Brain microvascular endothelial cell (primary cell): ENCODE data around the gene DAZAP1.

Experiments
- DNase-seq: peaks from one replicate; pipeline ENCODE4 v3.0.0-alpha.2; 2020
- H3K27ac ChIP-seq: fragments of 250-450 bp; sonication (Bioruptor Pico); 2 replicates; pipeline ENCODE4 v1.5.1; 2020; ENCODE audit warnings: mild to moderate bottlenecking, moderate library complexity
- H3K27me3 ChIP-seq: fragments of 250-450 bp; sonication (Bioruptor Pico); replicated peaks from 2 replicates; pipeline ENCODE4 v1.5.1; 2020; ENCODE audit warnings: mild to moderate bottlenecking
- H3K36me3 ChIP-seq: fragments of 250-450 bp; sonication (Bioruptor Pico); replicated peaks from 2 replicates; pipeline ENCODE4 v1.5.1; 2020; ENCODE audit warnings: mild to moderate bottlenecking
- H3K4me3 ChIP-seq: 2 replicates; pipeline ENCODE4 v1.5.1; 2011; ENCODE audit warnings: low read depth, mild to moderate bottlenecking, control low read depth, low read length, moderate library complexity
- CTCF ChIP-seq: IDR thresholded peaks from 2 replicates; pipeline ENCODE4 v1.5.1; 2011; ENCODE audit warnings: low read depth, mild to moderate bottlenecking, moderate library complexity, low read length, control low read depth, inconsistent platforms; ENCODE audit errors: missing control alignments
- in situ Hi-C: cut with HindIII; loops from 2 replicates; pipeline ENCODE4 v1.10.0; 2017; ENCODE audit warnings: low sequenced_read_pairs, low pct_ligation_motif_present

Gene DAZAP1

GRCh38 chr19:1425102-1425837 lies 17.9 kb downstream of the DAZAP1 start:
- DNase-seq: no peak
- peaks cover 87% of the 10 kb centered on the region for H3K36me3 ChIP-seq
- H3K27ac ChIP-seq: no peak overlapping the region
- no peak overlapping the region for H3K4me3 ChIP-seq
- in situ Hi-C loops: no loop called here
- TF ChIP-seq CTCF: no peak
- no peaks in the 10 kb centered on the region for H3K27me3 ChIP-seq

GRCh38 chr19:1425902-1426301 lies 18.5 kb downstream of the DAZAP1 start:
- in situ Hi-C loops: no loop called here
- Histone ChIP-seq H3K4me3 (no peak overlapping the region), H3K27me3 (no peaks in the 10 kb centered on the region), H3K27ac (no peak overlapping the region), H3K36me3 (peaks cover 86% of the 10 kb centered on the region)
- no peak for DNase-seq
- no peak for TF ChIP-seq CTCF

- in situ Hi-C loops: no loop called here
- H3K27me3 ChIP-seq: no peaks in the 10 kb centered on the region
- H3K27ac ChIP-seq: no peak overlapping the region
- H3K36me3 ChIP-seq: peaks cover 86% of the 10 kb centered on the region
- no peak for TF ChIP-seq CTCF
- DNase-seq: no peak
- H3K4me3 ChIP-seq: no peak overlapping the region
These were observed 19.4 kb downstream of the DAZAP1 start for GRCh38 chr19:1426736-1427135.

- Histone ChIP-seq H3K4me3 (no peak overlapping the region), H3K36me3 (peaks cover 86% of the 10 kb centered on the region), H3K27me3 (no peaks in the 10 kb centered on the region), H3K27ac (no peak overlapping the region)
- DNase-seq: no peak
- in situ Hi-C loops: no loop called here
- no peak for TF ChIP-seq CTCF
These were observed 20.0 kb downstream of the DAZAP1 start for GRCh38 chr19:1427221-1427920.

GRCh38 chr19:1428738-1429391 lies 21.5 kb downstream of the DAZAP1 start:
- DNase-seq: no peak
- in situ Hi-C loops: no loop called here
- Histone ChIP-seq H3K27me3 (no peaks in the 10 kb centered on the region), H3K27ac (no peak overlapping the region), H3K4me3 (no peak overlapping the region), H3K36me3 (peaks cover 86% of the 10 kb centered on the region)
- no peak for TF ChIP-seq CTCF
